Natural killer cell treated with Interleukin-12 subunit alpha and Interleukin-12 subunit beta and Interleukin-15 and Interleukin-18, amount 100 ng/mL, for 72 hours (primary cell): ENCODE measurements around the gene LILRA6. TPM values are rescaled to one million over a fixed set of nuclear protein-coding genes. Genes with fewer than 3 reads are reported as not detected.
A peak's percentile ranks its signal among the peaks of the same experiment; 100 is the strongest.
"Not testable (repeated sequence)": the region's sequence is repeated elsewhere in the genome, so short reads cannot be mapped to it uniquely, and the experiment has no call there.

Experiments used
- ATAC-seq, 2 donors: fragments of 150-1000 bp; cut with Tn5 transposase in 1 of 2; sonication (Bioruptor Pico), chemical (Tn5 transposase) in 1 of 2; 2 replicates each; pipeline ENCODE4 v1.10.0; 2021
- DNase-seq: peaks from one replicate; pipeline ENCODE4 v3.0.0; 2022; ENCODE audit warnings: low spot score
- H3K27ac Mint-ChIP-seq, 2 donors: 1 replicate in 1 of 2; 2 replicates in 1 of 2; pipeline ENCODE4 v1.8.0; 2022; ENCODE audit warnings: mixed read lengths in 2 of 2, mild to moderate bottlenecking in 1 of 2, moderate library complexity in 1 of 2
- H3K27me3 Mint-ChIP-seq, 2 donors: 1 replicate in 1 of 2; 2 replicates in 1 of 2; pipeline ENCODE4 v1.8.0; 2022; ENCODE audit warnings: mixed read lengths in 2 of 2
- H3K36me3 Mint-ChIP-seq: one replicate; pipeline ENCODE4 v1.8.0; 2022; ENCODE audit warnings: mixed read lengths
- H3K4me1 Mint-ChIP-seq, 2 donors: 1 replicate in 1 of 2; 2 replicates in 1 of 2; pipeline ENCODE4 v1.8.0; 2022; ENCODE audit warnings: low read depth in 2 of 2, mixed read lengths in 2 of 2, mild to moderate bottlenecking in 1 of 2
- H3K4me3 Mint-ChIP-seq: one replicate; pipeline ENCODE4 v1.8.0; 2022; ENCODE audit warnings: mixed read lengths
- H3K9me3 Mint-ChIP-seq: 2 replicates; pipeline ENCODE4 v1.8.0; 2022; ENCODE audit warnings: mixed read lengths
- total RNA-seq, 2 donors: library from RNA; stranded (reverse); gene quantifications; one replicate each; pipeline ENCODE4 v1.2.3, GENCODE V29; 2022

Gene LILRA6
- total RNA-seq, 2 donors from 2014 or later: 0.47 TPM; not detected in 1

- H3K9me3 Mint-ChIP-seq: no peaks in the 10 kb centered on the region
- H3K27me3 Mint-ChIP-seq: peaks cover 8 to 14% of the 10 kb centered on the region in 2 donors
- H3K4me3 Mint-ChIP-seq: no peak overlapping the region
Measured at GRCh38 chr19:54254195-54254906, 11.8 kb upstream of the LILRA6 start.

GRCh38 chr19:54253331-54254194 is 11.0 kb upstream of the LILRA6 start:
- H3K4me1 Mint-ChIP-seq: no peaks in the 10 kb centered on the region
- no peaks in the 10 kb centered on the region for H3K9me3 Mint-ChIP-seq
- ATAC-seq (peak in 1 of 2 donors; percentile 46), DNase-seq (no peak)
- no peaks in the 10 kb centered on the region for H3K36me3 Mint-ChIP-seq
- peaks cover 8 to 14% of the 10 kb centered on the region in 2 donors for H3K27me3 Mint-ChIP-seq
- no peak overlapping the region for H3K4me3 Mint-ChIP-seq
- H3K27ac Mint-ChIP-seq: no peak overlapping the region

More at GRCh38 chr19:54254195-54254906, 11.8 kb upstream of the LILRA6 start:
- H3K27ac Mint-ChIP-seq: no peak overlapping the region
- no peaks in the 10 kb centered on the region for H3K4me1 Mint-ChIP-seq
- no peaks in the 10 kb centered on the region for H3K36me3 Mint-ChIP-seq
- ATAC-seq (no peak), DNase-seq (no peak)

DNA sequence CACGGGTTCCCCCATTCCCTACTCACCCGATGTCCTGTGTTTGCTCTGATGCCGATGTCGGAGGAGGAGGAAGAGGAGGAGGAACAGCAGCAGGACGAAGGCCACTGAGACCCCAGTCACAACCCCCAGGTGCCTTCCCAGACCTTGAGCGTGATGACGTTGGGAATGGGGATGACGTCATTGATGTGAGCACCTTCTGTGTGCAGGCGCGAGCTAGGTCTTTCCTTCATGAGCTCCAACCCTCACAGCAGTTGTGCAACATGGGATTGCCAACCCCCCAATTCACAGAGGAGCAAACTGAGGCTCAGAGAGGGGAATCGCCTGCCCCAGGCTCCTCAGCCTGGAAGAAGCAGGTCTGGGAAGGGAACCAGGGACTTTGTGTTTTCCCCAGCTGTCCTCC is 10.3 kb upstream of the LILRA6 start:
- Mint-ChIP-seq H3K36me3 (no peaks in the 10 kb centered on the region), H3K27me3 (peaks cover 8 to 14% of the 10 kb centered on the region in 2 donors), H3K4me3 (no peak overlapping the region), H3K9me3 (no peaks in the 10 kb centered on the region), H3K4me1 (peaks cover 6 to 7% of the 10 kb centered on the region in 2 donors), H3K27ac (no peak overlapping the region)
- ATAC-seq (no peak), DNase-seq (no peak)

GRCh38 chr19:54252243-54252642 is 9.7 kb upstream of the LILRA6 start:
- Mint-ChIP-seq H3K9me3 (no peaks in the 10 kb centered on the region), H3K27ac (no peak overlapping the region), H3K4me3 (no peak overlapping the region), H3K4me1 (peaks cover 11% of the 10 kb centered on the region in 2 donors), H3K36me3 (no peaks in the 10 kb centered on the region), H3K27me3 (peaks cover 8 to 14% of the 10 kb centered on the region in 2 donors)
- no peak for DNase-seq
- no peak for ATAC-seq

DNA sequence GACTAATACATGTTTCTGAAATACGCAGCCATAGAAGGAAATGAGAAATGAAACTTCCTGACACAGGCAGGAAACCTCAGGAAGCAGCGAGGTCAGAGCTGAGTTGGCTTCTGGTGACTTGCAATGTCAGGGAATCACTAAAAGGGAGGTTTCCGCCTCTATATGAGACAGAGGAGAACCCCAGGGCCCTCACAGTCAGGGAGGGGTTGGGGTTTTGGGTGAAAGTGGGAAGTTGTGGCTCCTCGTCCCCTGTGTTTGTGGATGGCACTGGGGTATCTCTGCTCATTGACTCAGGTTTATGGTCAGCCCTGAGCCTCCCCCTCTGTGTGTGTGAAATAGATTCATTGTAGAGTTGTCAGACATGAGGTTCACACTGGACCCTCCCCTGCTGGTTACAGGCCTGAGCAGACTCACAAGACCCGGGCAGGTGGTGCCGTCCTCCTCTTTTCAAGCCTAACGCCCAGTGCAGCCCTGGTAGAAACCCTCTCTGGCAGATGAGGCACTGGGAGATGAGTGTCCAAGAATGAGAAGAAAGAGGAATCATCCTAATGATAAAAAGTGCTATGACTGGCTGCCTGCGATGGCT is 5.5 kb upstream of the LILRA6 start:
- DNase-seq: no peak
- H3K4me1 Mint-ChIP-seq: peaks cover 11% of the 10 kb centered on the region in 2 donors
- no peaks in the 10 kb centered on the region for H3K36me3 Mint-ChIP-seq
- peak overlapping the region; percentile 51 for H3K4me3 Mint-ChIP-seq
- peaks cover 7 to 10% of the 10 kb centered on the region in 2 donors for H3K27me3 Mint-ChIP-seq
- peak overlapping the region; percentile 2 to 51 for H3K27ac Mint-ChIP-seq
- ATAC-seq: peak; percentile 85 to 91
- no peaks in the 10 kb centered on the region for H3K9me3 Mint-ChIP-seq

- Mint-ChIP-seq H3K27ac (peak overlapping the region; percentile 2 to 51), H3K4me3 (peak overlapping the region; percentile 51), H3K36me3 (no peaks in the 10 kb centered on the region), H3K9me3 (no peaks in the 10 kb centered on the region), H3K27me3 (peaks cover 7% of the 10 kb centered on the region in 2 donors), H3K4me1 (peaks cover 11% of the 10 kb centered on the region in 2 donors)
- peak in 1 of 2 donors; percentile 50 for ATAC-seq
- DNase-seq: no peak
Measured at GRCh38 chr19:54247106-54247930, 4.7 kb upstream of the LILRA6 start.

GRCh38 chr19:54245936-54246335 is 3.3 kb upstream of the LILRA6 start:
- Mint-ChIP-seq H3K9me3 (no peaks in the 10 kb centered on the region), H3K27me3 (peaks cover 7% of the 10 kb centered on the region in 2 donors), H3K4me3 (no peak overlapping the region), H3K4me1 (peaks cover 11% of the 10 kb centered on the region in 2 donors), H3K36me3 (no peaks in the 10 kb centered on the region), H3K27ac (no peak overlapping the region)
- ATAC-seq (no peak), DNase-seq (no peak)

GRCh38 chr19:54243809-54244208 is 1.2 kb upstream of the LILRA6 start:
- ATAC-seq, H3K27me3 Mint-ChIP-seq, H3K27ac Mint-ChIP-seq, H3K9me3 Mint-ChIP-seq, H3K4me3 Mint-ChIP-seq, DNase-seq, H3K36me3 Mint-ChIP-seq: not testable (repeated sequence)
- H3K4me1 Mint-ChIP-seq: peaks cover 11% of the 10 kb centered on the region in 2 donors

- H3K27ac Mint-ChIP-seq, H3K9me3 Mint-ChIP-seq, H3K4me3 Mint-ChIP-seq, ATAC-seq, H3K36me3 Mint-ChIP-seq, H3K4me1 Mint-ChIP-seq, DNase-seq: not testable (repeated sequence)
- H3K27me3 Mint-ChIP-seq: peaks cover 0 to 11% of the 10 kb centered on the region in 2 donors
Measured at GRCh38 chr19:54242234-54242633, 356 bp downstream of the LILRA6 start.

DNA sequence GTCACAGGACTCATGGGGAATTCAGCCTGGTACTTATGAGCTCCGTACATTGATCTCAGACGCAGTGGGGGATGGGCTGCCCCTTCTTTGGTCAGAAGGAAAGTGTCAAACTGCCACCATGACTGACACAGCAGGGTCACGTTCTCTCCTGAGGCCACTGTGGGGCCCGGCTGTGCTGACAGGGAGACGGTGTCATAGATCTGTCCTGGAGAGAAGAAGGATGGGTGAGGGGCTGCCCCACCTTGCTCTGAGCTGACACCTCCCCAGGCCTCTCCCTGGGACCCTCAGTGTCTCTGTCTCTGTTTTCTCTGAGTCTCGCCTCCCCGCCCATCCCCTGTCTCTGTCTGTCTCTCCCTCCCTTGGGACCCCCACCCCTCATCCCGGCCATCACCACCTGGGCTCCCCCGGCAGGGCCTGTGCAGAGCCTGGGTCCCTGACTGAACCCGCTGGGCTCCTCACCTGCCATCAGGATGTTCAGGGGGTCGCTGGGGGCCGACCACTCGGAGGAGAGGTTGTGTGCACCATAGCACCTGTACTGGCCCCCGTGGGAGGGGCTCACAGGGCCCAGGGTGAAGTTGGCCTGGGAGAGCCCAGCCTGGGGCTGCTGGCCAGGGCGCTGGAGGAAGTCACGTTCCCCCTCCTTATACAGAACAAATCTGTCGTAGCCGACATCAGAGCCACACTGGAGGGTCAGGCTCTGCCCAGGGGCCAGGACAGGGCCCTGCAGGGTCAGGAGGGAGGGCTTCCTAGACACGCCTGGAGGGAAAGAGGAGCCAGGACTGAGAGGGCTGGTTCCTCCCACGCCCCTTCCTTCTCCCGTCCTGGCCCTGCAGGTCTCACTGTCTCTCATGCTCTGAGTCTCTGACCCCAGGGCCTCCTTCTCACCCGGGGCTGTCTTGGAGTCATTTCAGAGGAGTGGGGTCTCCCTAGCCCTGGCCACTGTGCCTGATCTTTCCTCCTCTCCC is 1.9 kb downstream of the LILRA6 start:
- not testable (repeated sequence) for DNase-seq, H3K27ac Mint-ChIP-seq, H3K4me1 Mint-ChIP-seq, H3K9me3 Mint-ChIP-seq, H3K4me3 Mint-ChIP-seq, H3K36me3 Mint-ChIP-seq
- peak in 1 of 2 donors; percentile 24 for ATAC-seq
- H3K27me3 Mint-ChIP-seq: peaks cover 10 to 20% of the 10 kb centered on the region in 2 donors

DNA sequence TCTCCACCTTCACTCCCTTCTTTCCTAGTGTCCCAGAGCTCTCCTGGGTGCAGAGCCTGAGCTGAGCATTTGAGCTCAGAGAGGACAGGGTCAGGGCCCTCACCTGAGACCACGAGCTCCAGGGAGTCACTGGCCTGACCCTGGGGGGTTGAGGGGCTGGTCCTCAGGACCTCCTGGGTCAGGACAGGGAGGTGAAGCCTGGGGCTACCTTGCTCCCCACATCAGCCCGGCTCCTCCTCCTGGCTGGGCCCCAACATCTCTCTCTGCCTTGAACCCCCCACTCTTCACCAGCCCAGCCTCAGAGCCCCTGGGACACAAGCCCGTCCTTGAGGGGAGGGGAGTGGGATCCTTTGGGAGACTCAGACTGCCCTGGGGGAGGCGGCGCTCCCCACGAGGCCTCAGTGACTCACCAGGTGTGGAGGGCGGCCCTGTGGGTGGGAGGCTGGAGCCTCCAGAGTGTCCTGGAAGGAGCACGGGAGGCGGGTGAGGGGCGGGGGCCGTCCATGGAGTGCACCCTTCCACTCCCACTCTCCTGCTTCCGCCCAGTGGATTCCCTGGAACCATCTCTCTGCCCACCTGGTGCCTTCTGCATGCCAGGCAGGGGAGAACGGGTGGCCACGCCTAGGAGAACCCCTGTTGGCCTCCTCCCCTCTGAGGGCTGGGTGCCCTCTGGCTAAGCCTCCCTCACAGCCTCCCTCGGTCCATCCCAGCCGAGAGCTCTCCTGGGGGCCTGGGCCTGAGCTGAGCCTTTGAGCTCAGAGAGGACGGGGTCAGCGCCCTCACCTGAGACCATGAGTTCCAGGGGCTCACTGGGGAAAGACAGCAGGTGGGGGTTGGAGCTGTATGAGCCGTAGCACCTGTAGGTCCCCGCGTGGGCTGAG is 2.9 kb downstream of the LILRA6 start:
- not testable (repeated sequence) for H3K36me3 Mint-ChIP-seq, H3K4me1 Mint-ChIP-seq, DNase-seq, H3K27ac Mint-ChIP-seq, H3K9me3 Mint-ChIP-seq, H3K4me3 Mint-ChIP-seq
- ATAC-seq: peak in 1 of 2 donors; percentile 62
- H3K27me3 Mint-ChIP-seq: peaks cover 10 to 25% of the 10 kb centered on the region in 2 donors
